HepG2 (cell line): ENCODE data around the gene AANAT. TPM values are rescaled to one million over a fixed set of nuclear protein-coding genes. Genes with fewer than 3 reads are reported as not detected.

Experiments used
- AFF4 ChIP-seq: sonication (generic); formaldehyde crosslinking; IDR thresholded peaks from 2 replicates; pipeline ENCODE4 v1.4.0; 2020; ENCODE audit warnings: missing genetic modification reagents
- FUBP1 ChIP-seq: sonication (generic); formaldehyde crosslinking; IDR thresholded peaks from 2 replicates; pipeline ENCODE4 v1.5.1; 2020; ENCODE audit warnings: missing genetic modification reagents, mild to moderate bottlenecking, borderline replicate concordance
- GATA4 ChIP-seq: sonication (generic); IDR thresholded peaks from 2 replicates; pipeline ENCODE4 v1.6.1; 2016; ENCODE audit warnings: antibody characterized with exemption, low read depth, borderline replicate concordance
- NCOA2 ChIP-seq: sonication (generic); formaldehyde crosslinking; IDR thresholded peaks from 2 replicates; pipeline ENCODE4 v1.8.0; 2022; ENCODE audit warnings: inconsistent platforms
- NFYB ChIP-seq: sonication (generic); formaldehyde crosslinking; IDR thresholded peaks from 2 replicates; pipeline ENCODE4 v1.4.0; 2020; ENCODE audit warnings: missing genetic modification reagents
- NFYC ChIP-seq: IDR thresholded peaks from 2 replicates; pipeline ENCODE4 v1.6.1; 2016; ENCODE audit warnings: missing genetic modification reagents, missing compliant biosample characterization
- NR2F6 ChIP-seq, 2 experiments: IDR thresholded peaks; 2 replicates each; pipeline ENCODE4 v1.6.1; 2016; ENCODE audit warnings: antibody characterized with exemption in 1 of 2, mild to moderate bottlenecking in 1 of 2
- PRDM4 ChIP-seq: sonication (generic); formaldehyde crosslinking; IDR thresholded peaks from 2 replicates; pipeline ENCODE4 v1.9.0; 2021; ENCODE audit warnings: missing genetic modification reagents, borderline replicate concordance
- SMAD3 ChIP-seq: sonication (generic); formaldehyde crosslinking; IDR thresholded peaks from 2 replicates; pipeline ENCODE4 v1.4.0; 2020; ENCODE audit warnings: missing genetic modification reagents
- SOX13 ChIP-seq, 3 experiments: fragments of 450-650 bp in 1 of 3; sonication (generic) in 1 of 3; formaldehyde crosslinking in 1 of 3; IDR thresholded peaks in 2 of 3; conservative IDR thresholded peaks in 1 of 3; 2 replicates each; pipeline versions ENCODE4 v1.5.0 to v1.6.1; 2016 to 2020; ENCODE audit warnings: antibody characterized with exemption in 1 of 3, mild to moderate bottlenecking in 1 of 3, missing compliant biosample characterization in 1 of 3, missing genetic modification reagents in 1 of 3, moderate library complexity in 1 of 3
- TFDP2 ChIP-seq: sonication (generic); formaldehyde crosslinking; IDR thresholded peaks from 2 replicates; pipeline ENCODE4 v1.4.0; 2020; ENCODE audit warnings: missing genetic modification reagents
- THRA ChIP-seq: sonication (generic); formaldehyde crosslinking; IDR thresholded peaks from 2 replicates; pipeline ENCODE4 v1.4.0; 2020; ENCODE audit warnings: missing genetic modification reagents, borderline replicate concordance
- ZNF292 ChIP-seq: sonication (generic); formaldehyde crosslinking; IDR thresholded peaks from 2 replicates; pipeline ENCODE4 v1.8.1; 2022; ENCODE audit warnings: mild to moderate bottlenecking, low read depth, missing genetic modification reagents, borderline replicate concordance
- ZNF350 ChIP-seq: sonication (generic); formaldehyde crosslinking; IDR thresholded peaks from 2 replicates; pipeline ENCODE4 v1.4.0; 2020; ENCODE audit warnings: mild to moderate bottlenecking, low read depth, missing genetic modification reagents, borderline replicate concordance
- ZNF616 ChIP-seq: sonication (generic); formaldehyde crosslinking; IDR thresholded peaks from 2 replicates; pipeline ENCODE4 v1.5.0; 2020; ENCODE audit warnings: low read depth, mild to moderate bottlenecking, missing genetic modification reagents
- polyA plus RNA-seq, 8 experiments: library from polyadenylated mRNA; depleted of rRNA in 3 of 8; stranded (reverse) in 7 of 8; unstranded in 1 of 8; fragments of >200 nt; fragmentation: Illumina TruSeq in 4 of 8; extraction: Trizol in 4 of 8; gene quantifications; 2 replicates each; pipeline versions ENCODE4 v1.2.1 to v1.2.3, GENCODE V29; 2011 to 2016; ENCODE audit warnings: low read depth in 4 of 8, missing spikeins in 1 of 8, mixed read lengths in 1 of 8; ENCODE audit not compliant: insufficient read depth in 1 of 8
- total RNA-seq, 5 experiments: library from RNA; depleted of rRNA; stranded (reverse); fragments of >200 nt; fragmentation: Illumina TruSeq; extraction: Trizol; gene quantifications; 2 replicates each; pipeline ENCODE4 v1.2.3, GENCODE V29; 2016; ENCODE audit warnings: low read depth in 1 of 5

The AANAT gene
- total and polyA plus RNA-seq, 2 of the 13 experiments (the other 11 are each of a cell fraction or from before 2014, with no cell fraction given), result 0.07 TPM; not detected in 1

GRCh38 chr17:76506408-76507345 is 39.3 kb downstream of the AANAT start (continued):
- TF ChIP-seq TFDP2 (CRISPR knock-in tag) (peak; percentile 56; the same call in 1 of the 2 replicates), GATA4 (no peak), THRA (CRISPR knock-in tag) (peak; percentile 73), NFYC (CRISPR knock-in tag) (no peak), ZNF616 (CRISPR knock-in tag) (no peak), SMAD3 (peak; percentile 78), PRDM4 (CRISPR knock-in tag) (no peak), FUBP1 (CRISPR knock-in tag) (no peak), ZNF292 (CRISPR knock-in tag) (peak; percentile 14; the same call in 1 of the 2 replicates), NCOA2 (peak; percentile 54; the same call in 1 of the 2 replicates), SOX13 (IDR thresholded peaks at IDR 0.05) (no peak), SOX13 (CRISPR knock-in tag; conservative IDR thresholded peaks at IDR 0.05 in 1 of 2, IDR thresholded peaks at IDR 0.05 in 1 of 2) (peak in 1 of 2 experiments; percentile 28; a peak in 1 of 4 replicates), AFF4 (CRISPR knock-in tag) (0 out of 2 replicates have a peak, but pooled peaks have one; percentile 36), NR2F6 (IDR thresholded peaks at IDR 0.05) (peak; percentile 62), NR2F6 (CRISPR knock-in tag; IDR thresholded peaks at IDR 0.05) (peak; percentile 58; the same call in 1 of the 2 replicates), NFYB (CRISPR knock-in tag) (no peak), ZNF350 (CRISPR knock-in tag) (peak; percentile 71)
